Endothelial cell of umbilical vein (primary cell): ENCODE results near the gene MS4A3. TPM values are rescaled to one million over a fixed set of nuclear protein-coding genes. Genes with fewer than 3 reads are reported as not detected.

Source experiments
- BruUV-seq: library from RNA; stranded (reverse); fragments of 400-500 nt; replicated peaks from 2 replicates; lab custom pipeline; 2021; lab: Mats Ljungman, UMichigan
- CTCF ChIA-PET: fragments of 300-600, 350-600 bp; sonication (Branson Sonifier 250); formaldehyde crosslinking; loops from one replicate; lab custom pipeline; 2021; ENCODE audit warnings: antibody characterized with exemption, inconsistent platforms; lab: Charles Lee
- POLR2A ChIA-PET: fragments of 300-600, 350-600 bp; sonication (Branson Sonifier 250); formaldehyde crosslinking; loops from one replicate; lab custom pipeline; 2021; ENCODE audit warnings: antibody characterized with exemption, inconsistent platforms; lab: Charles Lee
- DNase-seq: peaks from one replicate; pipeline ENCODE4 v3.0.0-alpha.2; 2011; ENCODE audit warnings: low read depth, low spot score
- FAIRE-seq: peaks from 2 replicates; lab custom pipeline; 2011; peaks lifted over from hg19 to GRCh38; lab: Jason Lieb, UNC
- H2AFZ ChIP-seq: 2 replicates; pipeline ENCODE4 v1.6.0; 2012; ENCODE audit warnings: low read depth, low read length, control low read depth, inconsistent platforms
- H3K27ac ChIP-seq: 2 replicates; pipeline ENCODE4 v1.5.1; 2011; ENCODE audit warnings: low read depth, mild to moderate bottlenecking, control low read depth, low read length, moderate library complexity; ENCODE audit not compliant: insufficient read depth
- H3K27me3 ChIP-seq, 2 experiments: 2 replicates each; pipeline versions ENCODE4 v1.6.0 to v1.6.1; 2011; ENCODE audit warnings: low read length in 2 of 2, mixed read lengths in 1 of 2; ENCODE audit not compliant: control insufficient read depth in 2 of 2, insufficient read depth in 2 of 2
- H3K36me3 ChIP-seq, 2 experiments: 2 replicates in 1 of 2; 3 replicates in 1 of 2; pipeline ENCODE4 v1.5.1; 2011; ENCODE audit warnings: low read length in 2 of 2, mild to moderate bottlenecking in 1 of 2, moderate library complexity in 1 of 2; ENCODE audit not compliant: control insufficient read depth in 2 of 2, insufficient read depth in 2 of 2; ENCODE audit errors: extremely low read depth in 1 of 2
- H3K4me1 ChIP-seq: 3 replicates; pipeline ENCODE4 v1.5.1; 2011; ENCODE audit warnings: mild to moderate bottlenecking, low read length; ENCODE audit not compliant: control insufficient read depth, insufficient read depth; ENCODE audit errors: extremely low read depth
- H3K4me2 ChIP-seq: 2 replicates; pipeline ENCODE4 v1.6.1; 2011; ENCODE audit warnings: low read length, control low read depth, mixed read lengths; ENCODE audit not compliant: insufficient read depth
- H3K4me3 ChIP-seq, 3 experiments: fragments of 200-600 bp in 1 of 3; sonication (generic), shearing (Covaris generic) in 1 of 3; replicated peaks in 1 of 3; 2 replicates each; pipeline ENCODE4 v1.5.1; 2011 to 2016; ENCODE audit warnings: control low read depth in 3 of 3, low read length in 3 of 3, mild to moderate bottlenecking in 2 of 3, inconsistent platforms in 1 of 3, low read depth in 1 of 3, moderate library complexity in 1 of 3; ENCODE audit not compliant: insufficient read depth in 1 of 3
- H3K79me2 ChIP-seq: 2 replicates; pipeline ENCODE4 v1.6.0; 2012; ENCODE audit warnings: low read length, inconsistent platforms; ENCODE audit not compliant: control insufficient read depth, insufficient read depth
- H3K9ac ChIP-seq: replicated peaks from 2 replicates; pipeline ENCODE3; 2011; ENCODE audit warnings: low read length, control low read depth; ENCODE audit not compliant: insufficient read depth; ENCODE audit errors: extremely low read depth
- H3K9me1 ChIP-seq: replicated peaks from 3 replicates; pipeline ENCODE4 v1.6.0; 2011; ENCODE audit warnings: mild to moderate bottlenecking, low read length; ENCODE audit not compliant: control insufficient read depth, insufficient read depth; ENCODE audit errors: extremely low read depth
- H3K9me3 ChIP-seq: replicated peaks from 2 replicates; pipeline ENCODE4 v1.5.1; 2012; ENCODE audit warnings: low read length, inconsistent platforms; ENCODE audit not compliant: control insufficient read depth, insufficient read depth
- H4K20me1 ChIP-seq: replicated peaks from 2 replicates; pipeline ENCODE3; 2011; ENCODE audit warnings: mild to moderate bottlenecking, low read length; ENCODE audit not compliant: control insufficient read depth, insufficient read depth; ENCODE audit errors: extremely low read depth
- CTCF ChIP-seq, 2 donors: IDR thresholded peaks; 1 replicate in 1 of 2; 2 replicates in 1 of 2; pipeline ENCODE4 v1.5.1; 2011; ENCODE audit warnings: low read length in 2 of 2, mild to moderate bottlenecking in 2 of 2, moderate library complexity in 2 of 2, control low read depth in 1 of 2, inconsistent platforms in 1 of 2, low read depth in 1 of 2; ENCODE audit not compliant: insufficient read depth in 1 of 2; ENCODE audit errors: extremely low read depth in 1 of 2
- EZH2 ChIP-seq: IDR thresholded peaks from 2 replicates; pipeline ENCODE4 v1.6.1; 2012; ENCODE audit warnings: borderline replicate concordance, low read depth, mild to moderate bottlenecking, moderate library complexity, low read length, inconsistent platforms; ENCODE audit not compliant: severe bottlenecking
- FOS ChIP-seq: IDR thresholded peaks from 2 replicates; pipeline ENCODE4 v1.6.1; 2011; ENCODE audit warnings: mild to moderate bottlenecking, low read length, moderate library complexity, borderline replicate concordance; ENCODE audit not compliant: insufficient read depth
- GATA2 ChIP-seq: IDR thresholded peaks from 2 replicates; pipeline ENCODE4 v1.7.0; 2011; ENCODE audit warnings: low read depth, mild to moderate bottlenecking, moderate library complexity, mixed read lengths, low read length; ENCODE audit not compliant: insufficient read length, insufficient read depth
- JUN ChIP-seq: IDR thresholded peaks from 2 replicates; pipeline ENCODE4 v1.6.1; 2011; ENCODE audit warnings: borderline replicate concordance, low read depth; ENCODE audit not compliant: insufficient read length, insufficient read depth
- MAX ChIP-seq: IDR thresholded peaks from 2 replicates; pipeline ENCODE4 v1.6.1; 2011; ENCODE audit not compliant: insufficient read depth, insufficient read length
- MYC ChIP-seq: IDR thresholded peaks from one replicate; pipeline ENCODE4 v1.6.1; 2011; ENCODE audit warnings: mild to moderate bottlenecking, low read depth, low read length
- POLR2A ChIP-seq: IDR thresholded peaks from 2 replicates; pipeline ENCODE4 v1.6.1; 2012; ENCODE audit warnings: low read depth, mild to moderate bottlenecking, control low read depth, low read length
- POLR2AphosphoS5 ChIP-seq: IDR thresholded peaks from 2 replicates; pipeline ENCODE4 v1.6.1; 2012; ENCODE audit warnings: low read depth, mild to moderate bottlenecking, control low read depth, low read length, moderate library complexity; ENCODE audit not compliant: insufficient read depth
- dilution Hi-C: fragments of 300-500 bp; cut with MboI; formaldehyde crosslinking; loops from one replicate; pipeline ENCODE4 v1.15.0; 2019; ENCODE audit warnings: low sequenced_read_pairs; ENCODE audit not compliant: extremely low pct_ligation_motif_present
- intact Hi-C: fragments of 100-400 bp; cut with micrococcal nuclease; formaldehyde crosslinking; loops from one replicate; pipeline ENCODE4 v1.10.0; 2022
- polyA plus RNA-seq, 4 experiments: library from polyadenylated mRNA; depleted of rRNA in 3 of 4; stranded (reverse) in 3 of 4; unstranded in 1 of 4; fragments of >200 nt; gene quantifications; 2 replicates each; pipeline versions ENCODE4 v1.2.1 to v1.2.3, GENCODE V29; 2011 to 2012; ENCODE audit warnings: missing spikeins in 1 of 4
- total RNA-seq: library from RNA; stranded (reverse); gene quantifications from 2 replicates; pipeline ENCODE4 v1.2.3, GENCODE V29; 2021

MS4A3 gene
- total and polyA plus RNA-seq, 2 donors (not counting 3 experiments of a cell fraction or from before 2014, with no cell fraction given) = not detected

GRCh38 chr11:60118338-60118737 is 61.9 kb downstream of the MS4A3 start:
- POLR2A ChIA-PET = no interaction called here
- Histone ChIP-seq H4K20me1 (no peaks in the 10 kb centered on the region), H3K9ac (no peak overlapping the region), H3K27ac (no peak overlapping the region), H3K9me1 (no peaks in the 10 kb centered on the region), H3K27me3 (no peaks in the 10 kb centered on the region), H3K4me3 (no peak overlapping the region), H3K4me1 (no peaks in the 10 kb centered on the region), H3K79me2 (no peaks in the 10 kb centered on the region), H2AFZ (no peak overlapping the region), H3K4me2 (no peak overlapping the region), H3K36me3 (no peaks in the 10 kb centered on the region), H3K9me3 (no peaks in the 10 kb centered on the region)
- BruUV-seq = no TSS peak
- CTCF ChIA-PET = interaction anchor here (0.7 to 2.0 kb wide), 8 partner anchors 14 to 224 kb away, joined by 3 to 35 read pairs (median 4); no protein-coding TSS in a partner anchor
- dilution Hi-C loops = no loop called here
- intact Hi-C loops = loop anchor here (1.0 kb wide), 1 partner anchor 133 kb away; no protein-coding TSS in a partner anchor
- no peak for FAIRE-seq
- DNase-seq = peak; percentile 63
- TF ChIP-seq FOS = no peak
- no peak for TF ChIP-seq EZH2
- TF ChIP-seq POLR2A = no peak
- TF ChIP-seq CTCF (IDR thresholded peaks at IDR 0.05; ENCODE audit: extremely low read depth in 1 of 2, insufficient read depth in 1 of 2, low read depth in 1 of 2, low read length in 2 of 2) = peak in 1 of 2 donors; percentile 12

- Histone ChIP-seq H3K27me3 (no peaks in the 10 kb centered on the region), H3K27ac (no peak overlapping the region), H2AFZ (no peak overlapping the region), H4K20me1 (no peaks in the 10 kb centered on the region), H3K9me3 (no peaks in the 10 kb centered on the region), H3K79me2 (no peaks in the 10 kb centered on the region), H3K9ac (no peak overlapping the region), H3K4me3 (no peak overlapping the region), H3K4me1 (peaks cover 4% of the 10 kb centered on the region), H3K4me2 (no peak overlapping the region), H3K9me1 (no peaks in the 10 kb centered on the region), H3K36me3 (no peaks in the 10 kb centered on the region)
- FAIRE-seq = no peak
- CTCF ChIA-PET = interaction anchor here (0.9 to 2.0 kb wide), 4 partner anchors 10 to 223 kb away, joined by 3 to 35 read pairs (median 4); no protein-coding TSS in a partner anchor
- no peak for DNase-seq
- intact Hi-C loops = no loop called here
- no peak for TF ChIP-seq MYC
- TF ChIP-seq FOS = no peak
- TF ChIP-seq GATA2 = no peak
- TF ChIP-seq POLR2A = no peak
- TF ChIP-seq EZH2 = no peak
- no peak for TF ChIP-seq POLR2AphosphoS5
- no peak for TF ChIP-seq JUN
- TF ChIP-seq CTCF (IDR thresholded peaks at IDR 0.05; ENCODE audit: extremely low read depth in 1 of 2, insufficient read depth in 1 of 2, low read depth in 1 of 2, low read length in 2 of 2) = no peak
- no peak for TF ChIP-seq MAX
- no TSS peak for BruUV-seq
- dilution Hi-C loops = no loop called here
- POLR2A ChIA-PET = no interaction called here
Observed at GRCh38 chr11:60119710-60120109, 63.2 kb downstream of the MS4A3 start.
